ENCODE data around the gene FAM78B.

Gene FAM78B

DNA sequence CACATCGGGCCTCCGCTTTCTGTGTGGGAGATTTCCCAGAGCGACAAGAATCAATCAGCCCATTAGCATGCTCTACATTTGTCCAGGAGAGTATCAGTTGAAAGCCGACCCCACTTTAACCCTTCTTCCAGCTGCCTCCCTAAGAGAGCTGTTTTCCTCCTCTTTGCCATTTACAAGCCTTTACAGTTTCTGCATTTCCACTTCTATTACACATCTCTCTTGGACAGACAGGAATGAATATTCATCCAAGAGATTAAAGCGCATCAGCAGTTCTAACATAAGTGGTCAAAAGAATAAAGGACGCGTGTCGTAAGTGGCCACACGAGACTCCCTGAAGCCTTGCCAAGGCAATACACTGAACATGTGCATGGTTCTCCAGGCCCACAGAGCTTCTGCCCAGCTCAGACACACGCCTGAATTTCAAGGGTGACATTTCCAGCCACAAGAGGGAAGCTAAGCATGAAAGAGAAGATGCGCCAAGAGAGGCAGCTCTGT lies 47.3 kb downstream of the FAM78B start:
- no peak for DNase-seq (ENCODE audit: low read depth)

DNA sequence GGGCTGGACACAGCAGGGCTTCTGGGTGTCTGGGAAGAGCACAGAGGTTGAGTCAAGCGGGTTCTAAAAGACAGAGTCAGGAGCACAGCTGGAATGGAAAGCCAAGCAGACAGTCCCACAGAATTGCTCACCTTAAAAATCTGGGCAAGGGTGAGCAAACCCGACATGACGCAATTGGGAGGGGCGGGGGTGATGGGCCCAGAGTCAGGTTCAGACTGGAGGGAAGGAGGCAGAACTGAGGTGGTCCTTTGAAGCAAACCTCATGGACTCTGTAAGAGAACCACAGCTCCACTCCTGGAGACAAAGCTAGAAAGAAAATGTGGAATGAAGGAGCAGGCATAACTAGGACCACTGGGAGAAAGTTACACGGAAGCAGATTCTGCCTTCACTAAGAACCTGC lies 49.0 kb downstream of the FAM78B start:
- no peak for DNase-seq (ENCODE audit: low read depth)

DNA sequence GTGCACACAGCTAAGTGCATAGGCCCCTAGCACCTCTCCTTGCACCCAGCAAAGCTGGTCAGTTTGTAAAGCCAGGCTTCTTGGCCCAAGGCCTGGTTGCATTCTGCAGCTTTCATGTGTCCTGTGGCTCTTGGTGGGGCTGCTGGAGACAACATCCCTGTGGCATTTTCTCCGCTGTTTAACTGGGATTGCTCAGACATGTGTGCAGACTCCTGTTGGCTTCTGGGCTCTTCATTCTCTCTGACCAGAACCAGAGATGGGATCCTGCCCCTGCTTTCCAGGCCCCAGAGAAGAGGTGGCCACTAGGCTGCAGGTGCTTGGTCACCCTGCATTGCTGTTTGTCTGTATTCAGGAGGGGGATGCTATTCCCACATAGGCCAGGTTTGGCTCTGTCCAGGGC lies 50.8 kb downstream of the FAM78B start:
- DNase-seq (ENCODE audit: low read depth) = no peak

DNA sequence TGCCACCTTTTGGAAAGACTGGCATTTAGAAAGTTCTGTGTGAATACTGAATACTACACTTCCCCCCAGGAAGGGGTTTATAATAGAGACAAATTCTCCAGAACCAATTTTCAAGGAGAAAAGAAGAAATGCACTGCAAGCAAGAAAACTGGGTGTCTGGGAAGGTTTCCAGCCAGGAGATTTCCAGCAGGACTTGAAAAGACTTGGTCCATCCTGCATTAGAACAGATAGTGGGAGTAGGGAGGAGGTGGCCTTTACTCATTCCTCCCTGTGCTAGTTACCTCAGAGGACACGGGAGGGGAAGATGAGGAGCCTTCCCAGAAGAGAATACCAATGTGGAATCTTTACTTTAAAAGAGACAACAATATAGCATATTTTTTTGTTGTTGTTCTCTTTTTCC lies 52.4 kb downstream of the FAM78B start:
- DNase-seq (ENCODE audit: low read depth) = no peak

DNA sequence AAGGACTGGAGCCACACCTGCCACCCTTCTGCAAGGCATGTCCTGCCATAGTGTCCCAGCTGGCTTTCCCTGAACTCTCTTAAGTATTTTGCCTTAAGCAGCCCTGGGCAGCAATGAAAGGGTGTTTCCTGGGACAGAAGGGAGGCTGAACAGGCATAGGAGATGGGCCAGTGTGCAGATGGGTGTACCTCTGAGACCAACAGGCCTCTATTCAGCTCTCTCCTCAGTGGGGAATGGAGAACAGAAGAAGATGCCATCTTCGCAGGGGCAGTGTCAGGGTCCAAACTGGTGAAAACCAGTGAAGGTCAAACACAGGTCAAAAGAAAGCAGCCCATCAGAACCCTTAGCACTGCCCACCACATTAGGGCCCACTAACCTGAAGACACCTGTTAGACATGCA lies 53.2 kb downstream of the FAM78B start:
- DNase-seq (ENCODE audit: low read depth) = no peak

DNA sequence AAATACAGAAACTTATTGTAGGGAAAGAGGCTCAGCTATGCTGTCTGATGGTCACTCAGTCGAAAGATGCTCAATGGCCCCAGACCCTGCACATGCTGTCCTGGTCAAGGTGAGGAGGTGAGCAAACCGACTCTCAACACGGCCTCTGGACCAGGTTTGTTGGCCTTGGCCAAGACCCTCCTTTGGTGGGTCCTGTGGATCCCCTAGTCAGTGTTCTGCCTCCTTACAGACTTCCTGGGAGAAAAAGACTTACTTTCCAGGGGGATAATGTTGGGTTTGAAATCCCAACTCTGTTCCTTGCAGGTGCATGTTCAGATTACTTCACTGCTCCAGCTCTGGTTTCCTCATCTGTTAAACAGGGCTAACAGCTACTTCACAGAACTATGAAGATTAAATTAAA lies 53.8 kb downstream of the FAM78B start:
- DNase-seq (ENCODE audit: low read depth) = no peak

DNA sequence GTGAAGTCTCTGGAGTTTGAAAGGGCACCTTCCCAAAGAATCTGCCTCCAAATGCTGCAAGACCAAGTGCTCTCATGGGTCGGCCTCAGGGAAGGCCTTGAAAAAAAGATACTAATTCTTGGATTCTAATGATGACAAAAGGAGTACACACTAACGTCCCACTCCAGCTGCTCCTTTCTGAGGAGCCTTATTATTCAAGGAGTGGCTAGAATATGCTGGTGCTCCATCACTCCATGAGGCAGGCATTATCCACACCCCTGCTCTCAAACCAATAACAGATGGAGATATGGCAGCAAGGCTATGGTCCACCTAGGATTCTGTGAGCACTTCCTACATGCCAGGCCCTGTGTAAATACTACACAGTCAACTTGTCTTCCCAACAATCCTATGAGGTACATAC lies 54.4 kb downstream of the FAM78B start:
- DNase-seq (ENCODE audit: low read depth) = no peak

DNA sequence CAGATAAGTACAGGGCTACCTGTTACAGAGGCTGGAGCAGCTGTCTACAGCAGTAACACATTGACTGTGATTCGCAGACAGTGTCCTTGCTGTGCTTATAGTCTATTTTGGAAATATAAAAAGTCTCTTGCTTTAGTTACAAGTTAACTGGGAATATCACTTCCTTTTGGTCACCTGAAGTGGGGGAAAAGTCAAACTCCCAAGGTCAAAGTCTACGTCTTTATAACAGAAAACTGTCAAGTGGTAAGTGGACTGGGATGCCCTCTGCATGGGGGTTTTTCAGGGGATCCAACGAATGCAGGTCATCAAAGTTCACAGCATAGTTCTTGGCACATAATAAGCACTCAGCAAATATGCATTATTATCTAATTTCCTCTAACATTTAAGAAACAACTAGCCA lies 55.4 kb downstream of the FAM78B start:
- no peak for DNase-seq (ENCODE audit: low read depth)

DNA sequence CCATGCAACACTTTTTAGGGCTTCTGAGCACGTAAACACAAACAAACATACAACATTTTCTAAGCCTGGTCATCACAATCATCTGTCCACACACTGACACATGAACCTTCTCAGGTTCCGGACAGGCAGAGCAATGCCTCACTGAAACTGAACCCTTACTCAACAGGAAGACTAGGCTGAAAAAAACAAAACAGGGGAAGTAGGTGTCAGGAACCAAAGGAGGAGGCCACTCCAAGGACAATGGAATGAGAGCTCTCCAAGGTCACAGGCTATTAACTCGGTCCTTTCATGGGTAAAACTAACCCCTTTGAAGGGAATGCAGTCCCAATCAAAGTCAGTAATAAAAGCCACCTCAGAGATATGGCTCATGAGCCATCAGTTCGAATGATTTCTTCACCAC lies 76.6 kb downstream of the FAM78B start:
- DNase-seq (ENCODE audit: low read depth) = no peak

DNA sequence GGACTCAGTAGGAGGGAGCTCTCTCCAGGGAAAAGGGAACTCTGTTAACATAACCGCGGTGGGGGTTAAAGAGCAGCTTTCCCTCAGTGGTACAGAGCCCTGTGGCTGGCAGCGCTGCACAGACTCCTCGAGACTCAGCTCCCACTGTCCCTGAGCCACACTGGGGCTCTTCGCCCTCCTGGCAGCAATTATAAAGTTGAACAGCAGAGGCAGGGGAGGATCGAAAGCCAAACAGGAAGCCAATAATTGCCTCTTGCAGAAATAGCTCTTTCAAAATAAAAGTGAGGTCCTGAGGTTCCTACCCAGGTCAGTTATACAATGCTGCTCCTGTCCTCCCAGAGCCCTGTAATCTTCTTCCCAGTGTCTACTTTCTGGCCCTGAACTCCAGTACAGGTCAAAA lies 77.0 kb downstream of the FAM78B start:
- no peak for DNase-seq (ENCODE audit: low read depth)

DNA sequence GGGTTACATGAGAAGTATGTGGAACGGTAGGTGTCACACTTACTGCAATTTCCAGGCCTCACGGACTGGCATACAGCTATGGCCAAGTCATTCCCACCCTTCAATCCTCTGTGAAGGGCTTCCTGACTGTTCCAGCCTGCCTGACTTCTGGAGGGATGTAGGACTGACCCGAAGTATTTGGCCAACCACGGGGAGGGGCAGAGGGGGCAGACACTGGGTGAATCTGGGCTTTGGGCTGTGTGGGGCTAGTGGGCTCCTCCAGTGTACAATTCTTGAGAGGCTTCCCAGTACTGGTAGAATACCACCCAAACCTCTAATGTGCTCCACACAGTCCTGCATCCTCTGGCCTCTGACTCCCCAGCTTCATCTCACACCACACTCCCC lies 78.2 kb downstream of the FAM78B start:
- no peak for DNase-seq (ENCODE audit: low read depth)

DNA sequence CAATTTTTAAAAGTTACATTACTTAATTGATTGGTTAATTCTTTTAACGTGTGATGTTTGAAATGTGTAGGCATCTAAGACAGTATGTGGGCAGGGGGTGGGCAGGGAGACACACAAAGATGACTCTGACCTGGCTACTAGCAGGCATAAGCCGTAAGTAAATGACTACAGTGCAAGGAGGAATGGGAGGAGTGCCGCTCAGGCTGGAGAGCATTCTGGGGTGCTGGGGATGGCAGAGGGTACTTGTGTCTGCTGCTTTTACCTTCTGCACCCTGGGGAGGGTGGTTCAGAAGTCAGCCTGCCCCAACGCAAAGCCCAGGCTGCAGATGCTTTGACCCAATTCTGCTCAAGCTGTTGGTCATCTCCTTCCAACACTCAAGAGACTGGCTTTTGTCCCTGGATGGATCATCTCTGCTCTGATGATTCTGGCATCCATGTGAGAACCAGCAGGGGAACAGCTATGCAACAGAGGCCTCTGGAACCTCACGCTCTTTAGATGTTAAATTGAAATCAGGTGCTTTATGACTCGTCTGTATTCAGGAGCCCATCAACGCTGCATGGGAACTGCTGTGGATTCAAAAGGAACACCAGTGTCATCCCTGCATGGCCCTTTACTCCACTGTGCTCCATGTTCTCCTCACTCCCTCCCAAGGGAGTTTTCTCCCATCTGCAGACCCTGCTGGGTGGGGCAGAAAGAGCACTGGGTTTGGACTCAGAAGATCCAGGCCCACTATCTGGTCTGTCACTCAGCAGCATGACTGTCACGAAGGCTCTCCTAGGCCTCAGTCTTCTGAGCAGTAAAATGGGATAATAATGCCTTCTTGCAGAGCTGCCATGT lies 78.8 kb downstream of the FAM78B start:
- no peak for DNase-seq (ENCODE audit: low read depth)

DNA sequence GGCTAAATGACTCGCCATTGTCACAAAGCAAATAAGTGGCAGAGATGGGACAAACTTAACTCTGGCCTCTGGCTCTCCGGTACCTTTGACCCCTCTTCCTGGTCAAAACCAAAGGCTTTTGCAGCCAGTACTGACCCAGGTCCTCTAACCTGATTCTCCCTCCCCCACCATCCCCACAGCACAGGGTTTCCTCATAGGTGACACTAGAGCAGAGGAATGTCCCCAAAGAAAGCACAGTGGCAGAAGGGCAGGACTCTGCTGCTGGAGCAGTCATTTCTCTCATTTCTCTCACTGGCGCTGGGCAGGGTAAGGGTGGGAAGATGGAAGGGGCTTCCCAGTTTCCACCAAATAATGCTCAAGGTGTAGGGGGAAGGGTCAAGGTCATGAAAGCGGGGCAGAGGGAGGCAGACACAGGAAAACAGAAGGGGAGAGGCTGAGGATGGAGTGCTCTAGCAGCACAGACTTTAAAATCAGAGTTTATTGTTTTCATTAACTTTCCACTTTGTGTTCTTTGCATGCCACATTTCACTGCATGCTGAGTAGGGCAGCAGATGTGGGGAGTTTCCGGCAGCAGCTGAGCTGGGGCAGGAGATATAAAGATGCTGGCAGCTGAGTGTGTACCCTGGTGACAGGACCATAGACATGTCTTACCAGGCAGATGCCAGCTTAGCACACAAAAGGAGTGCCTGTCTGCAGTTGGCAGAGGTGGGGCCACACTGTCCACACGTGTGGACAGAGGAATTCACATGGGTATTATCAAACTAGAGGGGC lies 80.5 kb downstream of the FAM78B start:
- DNase-seq (ENCODE audit: low read depth) = no peak

DNA sequence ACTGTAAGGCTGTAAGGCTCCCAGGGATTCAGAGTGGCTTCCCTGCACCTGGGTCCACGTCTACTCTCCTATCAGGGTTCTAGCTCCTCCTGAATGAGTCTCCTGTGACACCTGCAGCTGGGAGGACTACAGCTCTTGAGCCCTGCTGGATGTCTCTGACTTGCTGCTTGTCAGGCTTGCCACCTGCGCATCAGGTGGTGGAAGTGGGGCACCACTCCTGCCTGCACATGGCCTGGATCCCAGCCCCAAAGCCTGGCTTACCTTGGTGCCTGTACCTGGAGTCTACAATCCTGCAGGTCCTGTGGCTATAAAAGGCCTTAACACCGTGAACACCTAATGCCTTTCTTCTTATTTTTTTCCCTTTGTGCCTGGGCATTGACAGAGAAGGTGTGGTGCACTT lies 82.2 kb downstream of the FAM78B start:
- no peak for DNase-seq (ENCODE audit: low read depth)

DNA sequence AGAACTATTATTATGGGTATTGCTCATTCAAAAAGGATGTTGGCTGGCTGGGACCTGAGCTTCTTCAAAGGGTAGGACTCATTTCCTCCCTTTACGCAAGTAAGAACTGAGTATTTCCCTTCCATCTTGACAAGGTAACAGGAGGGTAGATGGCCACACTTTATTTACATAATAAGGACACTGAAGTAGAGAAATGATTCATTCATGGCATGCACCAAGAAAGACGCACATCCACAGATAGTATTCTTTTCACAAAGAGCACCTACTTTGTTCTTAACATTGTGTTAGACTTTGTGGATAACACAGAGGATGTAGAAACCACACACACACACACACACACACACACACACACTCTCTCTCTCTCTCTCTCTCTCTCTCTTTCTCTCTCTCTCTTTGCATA lies 82.9 kb downstream of the FAM78B start:
- DNase-seq (ENCODE audit: low read depth) = no peak

DNA sequence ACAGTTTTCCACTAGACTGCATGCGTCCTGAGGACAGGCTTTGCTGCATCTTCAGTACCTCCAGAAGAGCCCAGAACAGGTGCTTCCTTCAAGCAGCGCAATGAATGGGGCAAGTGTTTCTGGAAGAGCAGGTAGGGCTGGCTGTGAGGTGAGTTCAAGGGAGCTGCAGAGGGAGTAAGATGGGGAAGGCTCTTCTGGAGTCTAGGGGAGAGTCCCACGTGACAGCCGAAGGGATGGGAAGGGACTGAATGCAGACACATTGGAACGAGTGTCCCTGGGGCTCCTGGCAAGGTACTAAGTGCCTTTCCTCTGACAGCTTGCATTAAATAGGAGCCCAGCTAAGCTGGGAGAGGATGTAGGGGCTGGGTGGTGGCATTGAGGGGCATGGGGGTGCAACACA lies 84.2 kb downstream of the FAM78B start:
- no peak for DNase-seq (ENCODE audit: low read depth)

DNA sequence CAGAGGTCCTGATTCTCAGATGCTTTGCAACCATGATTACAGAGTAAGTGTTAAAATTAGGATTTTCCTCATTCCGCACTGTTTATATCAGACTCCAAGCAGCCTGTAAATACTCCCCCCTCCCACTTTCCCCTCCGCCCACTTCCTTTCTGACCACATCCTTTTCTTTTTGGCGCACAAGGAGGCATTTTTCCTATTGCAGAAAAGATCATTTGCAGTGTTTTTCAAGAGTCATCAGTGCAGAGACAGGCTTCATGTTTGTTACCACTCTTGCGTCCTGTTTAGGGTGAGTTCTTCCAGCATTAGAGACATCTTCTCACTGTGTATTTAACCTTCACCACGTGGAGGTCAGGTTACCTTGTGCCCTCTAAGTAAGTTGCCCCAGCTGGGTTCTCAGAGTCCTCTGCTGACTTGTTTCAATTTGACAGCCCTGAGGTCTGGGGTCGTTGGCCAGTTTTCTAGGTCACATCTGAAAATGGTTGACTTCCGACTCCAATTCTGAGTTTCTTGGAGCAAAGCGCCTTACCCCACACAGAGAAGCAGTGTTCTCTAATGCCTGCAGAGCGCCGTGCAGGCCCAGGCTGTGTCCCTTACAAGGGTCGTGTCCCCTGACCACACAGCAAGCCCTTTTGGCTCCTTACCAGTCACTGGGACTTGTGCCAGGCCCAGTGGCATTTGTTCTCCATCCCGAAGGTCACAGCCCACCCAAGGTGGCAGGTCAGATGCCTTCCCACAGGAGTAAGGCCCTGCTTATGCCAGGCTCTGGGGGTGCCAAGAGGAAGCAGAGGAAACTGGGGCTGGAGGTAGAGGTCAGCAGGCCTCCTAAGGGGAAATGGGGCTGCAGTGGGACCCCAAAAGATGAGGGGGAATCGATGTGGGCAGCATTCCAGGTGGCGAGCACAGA lies 85.6 kb downstream of the FAM78B start:
- DNase-seq (ENCODE audit: low read depth) = no peak

DNA sequence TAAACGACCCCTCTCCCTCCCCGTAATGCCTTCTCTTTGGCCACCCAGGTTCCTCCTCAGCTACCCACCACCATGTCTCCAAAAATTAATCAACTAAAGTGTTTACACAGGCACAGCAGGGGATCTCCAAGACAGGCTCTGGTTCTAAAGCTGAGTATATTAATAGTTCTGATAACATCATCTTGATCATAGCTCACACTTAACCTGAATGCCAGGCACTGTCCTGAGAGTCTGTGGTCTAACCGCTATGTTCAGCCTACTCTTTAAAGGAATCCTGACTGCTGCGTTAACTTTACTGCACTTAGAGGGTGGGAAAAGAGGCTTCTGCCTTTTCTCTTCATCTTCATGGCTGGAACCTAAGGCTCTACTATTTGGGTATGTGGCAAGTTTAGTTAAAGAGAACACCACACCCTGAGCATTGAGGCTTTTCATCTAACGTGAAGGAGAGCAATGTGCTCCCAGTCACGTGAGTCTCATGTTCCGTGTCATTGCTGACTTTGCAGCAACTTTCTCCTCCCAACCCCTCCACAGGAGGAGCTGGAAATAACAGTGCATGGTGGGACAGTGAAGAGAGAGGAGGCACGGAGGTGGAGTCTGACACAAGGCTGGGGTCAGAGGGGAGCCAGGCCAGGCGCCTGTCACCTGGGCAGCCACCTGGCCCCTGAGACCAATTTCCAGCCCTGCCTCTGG lies 86.4 kb downstream of the FAM78B start:
- DNase-seq (ENCODE audit: low read depth) = no peak

DNA sequence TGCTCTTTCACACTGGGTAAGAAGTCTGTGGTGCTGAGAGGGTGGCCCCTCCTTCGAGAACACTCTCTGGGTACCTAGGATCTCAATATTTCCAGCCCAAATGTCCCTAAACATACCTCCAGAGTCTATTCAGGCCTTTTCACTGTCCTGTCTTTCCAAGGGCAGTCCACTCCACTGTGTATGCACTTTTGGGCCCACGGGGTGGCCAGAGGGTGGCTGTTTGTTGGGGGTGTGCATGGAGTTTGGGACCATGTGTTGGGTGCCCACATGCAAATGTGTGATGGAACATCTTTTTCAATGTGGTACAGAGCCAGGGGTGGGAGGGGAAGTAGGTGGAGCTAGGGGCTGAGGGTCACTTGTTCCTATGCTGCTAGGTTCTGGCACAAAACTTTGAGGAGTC lies 87.5 kb downstream of the FAM78B start:
- DNase-seq (ENCODE audit: low read depth) = no peak

DNA sequence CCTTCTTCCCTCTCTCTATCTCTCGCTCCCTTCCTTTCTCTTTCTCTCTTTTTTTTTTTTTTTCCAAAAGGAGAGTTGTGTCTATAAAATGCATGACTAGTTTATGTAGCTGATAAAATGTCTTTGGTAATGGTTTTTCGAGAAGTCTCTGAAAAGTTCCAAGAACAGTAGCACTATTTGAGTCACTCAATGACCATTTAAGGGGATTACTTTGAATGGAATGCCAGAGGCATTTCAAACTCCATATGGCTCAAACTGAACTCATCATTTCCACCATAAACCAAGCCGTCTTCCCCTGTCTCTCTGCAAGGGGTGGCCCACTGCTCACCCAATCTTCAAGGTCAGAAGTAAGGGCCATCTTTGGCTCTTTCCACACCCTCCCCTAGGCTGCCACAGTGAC lies 93.3 kb downstream of the FAM78B start:
- no peak for DNase-seq (ENCODE audit: low read depth)

DNA sequence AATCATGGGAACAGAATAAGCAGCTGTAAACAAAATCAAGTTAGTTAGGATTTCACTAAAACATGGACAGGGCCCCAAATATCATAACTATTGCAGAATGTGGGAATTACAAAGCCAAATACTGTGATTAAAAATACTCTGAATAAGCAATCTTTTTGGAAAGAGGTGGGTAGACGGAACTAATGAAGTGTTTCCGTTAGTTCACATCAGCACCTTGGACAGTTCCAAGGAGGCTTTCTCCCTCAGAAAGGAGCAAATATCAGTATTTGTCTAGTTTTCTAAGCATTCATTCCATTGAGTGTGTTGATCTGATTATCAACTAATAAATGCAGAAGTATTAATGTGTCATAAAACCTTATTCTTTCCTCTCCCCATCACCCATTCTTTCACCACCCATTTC lies 97.4 kb downstream of the FAM78B start:
- no peak for DNase-seq (ENCODE audit: low read depth)

DNA sequence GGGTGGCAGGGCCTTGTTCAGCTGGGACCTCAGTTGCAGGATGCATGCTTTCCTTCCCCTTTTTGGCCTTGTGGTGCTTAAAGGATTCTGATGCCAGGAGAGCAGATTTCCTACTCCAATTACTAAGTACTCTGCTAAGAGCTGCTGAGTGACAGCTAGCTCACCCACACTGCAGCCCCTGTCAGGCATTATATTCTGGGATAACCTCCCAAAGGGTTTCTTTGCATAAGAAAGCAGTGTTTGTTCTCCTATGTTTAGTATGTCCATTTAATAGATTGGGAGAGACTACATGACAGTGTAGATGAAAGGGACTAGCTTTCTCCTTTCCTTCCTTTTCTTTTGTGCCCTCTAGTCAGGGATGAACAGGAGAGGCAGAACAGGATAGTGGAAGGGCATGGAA lies 100.7 kb downstream of the FAM78B start:
- no peak for DNase-seq (ENCODE audit: low read depth)
